ENCODE data around the gene KCNN2.
"Not testable (repeated sequence)": the region's sequence is repeated elsewhere in the genome, so short reads cannot be mapped to it uniquely, and the experiment has no call there.

KCNN2 gene

DNA sequence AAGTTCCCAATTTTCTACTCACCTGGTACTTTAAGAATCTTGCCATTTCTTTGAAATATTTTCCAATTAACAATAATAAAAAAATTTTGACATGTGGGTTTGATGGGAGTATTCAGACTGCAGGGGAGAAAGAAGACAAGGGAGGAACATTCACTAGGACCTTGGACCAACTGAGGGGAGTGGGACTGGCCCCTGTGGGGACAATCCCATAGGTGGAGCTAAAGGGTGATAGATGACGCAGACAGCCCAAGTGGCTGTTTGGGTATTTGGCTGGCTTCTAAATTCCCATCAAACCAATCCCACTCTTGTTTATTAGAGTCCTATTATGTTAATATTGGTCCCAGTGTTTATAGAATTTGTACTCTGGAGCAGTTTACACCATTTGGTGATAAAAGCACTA lies 65.3 kb downstream of the KCNN2 start:
- no peak for DNase-seq

DNA sequence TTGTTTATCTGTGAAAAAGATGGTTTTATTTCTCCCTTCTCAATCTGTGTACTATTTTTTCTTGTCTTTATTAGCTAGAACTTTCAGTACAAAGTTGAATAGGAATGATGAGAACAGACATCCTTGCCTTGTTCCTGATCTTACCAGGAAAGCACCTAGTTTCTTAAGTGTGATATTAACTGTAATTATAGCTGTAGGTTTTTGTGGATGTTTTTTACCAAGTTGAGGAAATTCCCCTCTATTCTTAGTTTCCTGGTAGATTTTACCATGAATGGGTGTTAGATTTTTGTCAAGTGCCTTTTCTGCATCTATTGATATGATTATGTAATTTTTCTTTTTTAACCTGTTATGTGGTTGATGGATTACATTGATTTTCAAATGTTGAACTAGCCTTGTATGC lies 68.7 kb downstream of the KCNN2 start:
- no peak for DNase-seq

DNA sequence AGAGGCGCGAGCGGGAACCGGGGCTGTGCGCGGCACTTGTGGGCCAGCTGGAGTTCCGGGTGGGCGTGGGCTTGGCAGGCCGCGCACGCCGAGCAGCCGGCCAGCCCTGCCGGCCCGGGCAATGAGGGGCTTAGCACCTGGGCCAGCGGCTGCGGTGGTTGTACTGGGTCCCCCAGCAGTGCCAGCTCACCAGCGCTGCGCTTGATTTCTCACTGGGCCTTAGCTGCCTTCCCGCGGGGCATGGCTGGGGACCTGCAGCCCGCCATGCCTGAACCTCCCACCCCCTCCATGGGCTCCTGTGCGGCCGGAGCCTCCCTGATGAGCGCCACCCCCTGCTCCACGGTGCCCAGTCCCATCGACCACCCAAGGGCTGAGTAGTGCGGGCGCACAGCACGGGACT lies 70.8 kb downstream of the KCNN2 start:
- DNase-seq, result not testable (repeated sequence)

DNA sequence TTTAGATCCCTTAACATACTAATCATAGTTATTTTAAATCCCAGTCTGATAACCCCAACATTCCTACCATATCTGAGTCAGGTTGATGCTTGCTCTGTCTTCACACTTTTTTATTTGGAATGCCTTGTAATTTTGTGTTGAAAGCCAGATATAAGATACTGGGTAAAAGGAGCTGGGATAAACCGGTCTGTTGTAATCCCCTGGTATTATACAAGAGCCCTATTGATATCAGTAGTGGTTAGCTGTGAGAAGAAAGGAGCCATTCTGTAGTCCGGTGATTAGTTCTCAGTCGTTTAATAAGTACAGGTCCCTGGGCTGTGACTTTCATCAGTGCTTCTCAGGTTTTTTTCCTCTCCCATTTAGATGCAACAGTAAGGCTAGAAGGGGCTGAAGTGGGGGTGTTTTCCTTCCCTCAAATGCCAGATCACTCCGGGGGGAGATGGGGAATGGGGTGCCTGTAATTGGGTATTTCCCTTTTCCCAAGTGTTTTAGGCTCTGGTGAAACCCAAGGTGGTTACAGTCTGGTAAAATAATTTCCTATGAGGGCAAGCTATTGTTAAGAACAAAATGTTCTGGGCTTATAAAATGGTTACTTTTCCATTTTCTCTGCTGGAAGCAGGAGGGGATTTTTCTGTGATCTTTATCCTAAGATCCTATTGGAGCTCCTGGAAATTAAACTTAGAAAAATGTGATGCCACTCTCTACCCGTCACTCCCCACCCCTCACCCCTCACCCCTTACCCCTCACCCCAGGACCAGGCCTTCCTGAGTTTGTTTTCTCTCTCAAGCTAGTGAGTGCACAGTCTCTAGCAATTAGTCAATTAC lies 72.7 kb downstream of the KCNN2 start:
- no peak for DNase-seq

DNA sequence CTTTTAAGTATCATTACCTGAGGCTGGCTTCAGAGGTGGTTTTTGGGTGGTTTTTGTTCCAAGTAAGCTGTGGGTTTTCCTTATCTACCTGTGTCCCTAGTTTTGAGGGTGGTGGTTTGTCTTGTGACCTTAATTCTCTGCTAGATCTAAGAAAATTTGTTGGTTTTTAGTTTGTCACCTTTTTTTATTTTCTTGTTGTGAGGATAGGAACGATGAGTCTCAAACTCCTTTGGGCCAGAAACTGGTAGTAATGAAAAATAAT lies 73.3 kb downstream of the KCNN2 start:
- no peak for DNase-seq

DNA sequence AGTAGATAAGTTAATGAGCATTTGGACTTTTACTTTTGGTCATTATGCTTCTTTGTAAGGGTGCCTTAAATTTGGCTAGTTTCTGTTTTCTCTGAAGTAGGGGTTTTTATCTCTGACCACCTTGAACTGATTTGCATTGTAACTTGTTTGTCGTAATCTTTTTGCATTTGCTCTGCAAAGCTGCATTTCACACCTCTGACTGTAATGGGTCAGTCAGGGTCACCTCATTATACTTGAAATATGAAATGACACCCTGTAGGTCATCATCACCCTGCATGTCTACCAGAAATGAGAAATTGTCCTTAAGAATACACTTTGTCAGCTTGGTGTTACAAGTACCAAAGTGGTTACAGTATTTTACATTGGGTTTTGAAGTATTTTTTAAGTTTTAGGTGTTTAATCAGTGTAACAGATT lies 74.0 kb downstream of the KCNN2 start:
- no peak for DNase-seq

DNA sequence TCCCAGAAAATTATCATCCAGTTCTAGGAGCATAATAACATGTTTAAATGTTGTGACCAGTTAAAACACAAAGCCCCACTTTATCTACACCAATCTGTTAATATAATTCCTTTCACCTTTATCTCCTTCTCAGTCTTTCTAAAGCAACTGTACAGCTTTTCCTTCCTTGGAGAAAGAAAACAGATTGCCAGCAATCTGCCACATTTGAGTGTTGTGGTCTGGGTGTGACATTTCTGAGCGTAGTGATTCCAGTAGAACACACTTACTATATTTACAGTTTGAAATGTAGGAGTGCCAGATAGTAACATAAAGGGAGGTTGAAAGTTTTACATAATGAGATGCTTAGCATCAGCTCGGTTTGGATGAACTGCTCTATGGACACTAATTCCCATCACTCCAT lies 76.1 kb downstream of the KCNN2 start:
- DNase-seq, result no peak

DNA sequence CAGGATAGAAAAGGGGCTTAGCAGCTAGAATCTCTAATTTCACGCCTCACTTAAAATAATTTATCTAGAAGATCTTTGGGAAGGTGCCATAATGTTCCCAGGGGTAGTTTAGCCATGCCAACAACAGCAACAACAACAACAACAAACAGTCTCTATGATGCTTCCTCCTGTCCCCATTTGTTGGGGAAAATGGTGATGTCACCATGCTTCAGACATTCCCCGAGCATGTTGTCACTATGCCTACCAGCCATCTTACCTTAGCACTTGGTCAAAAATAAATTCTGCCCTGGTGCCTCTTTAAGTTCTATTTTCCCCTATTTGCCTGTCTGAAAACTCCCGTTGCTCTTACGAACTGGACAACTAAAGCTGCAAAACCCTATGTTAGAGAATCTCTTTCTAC lies 76.6 kb downstream of the KCNN2 start:
- no peak for DNase-seq

DNA sequence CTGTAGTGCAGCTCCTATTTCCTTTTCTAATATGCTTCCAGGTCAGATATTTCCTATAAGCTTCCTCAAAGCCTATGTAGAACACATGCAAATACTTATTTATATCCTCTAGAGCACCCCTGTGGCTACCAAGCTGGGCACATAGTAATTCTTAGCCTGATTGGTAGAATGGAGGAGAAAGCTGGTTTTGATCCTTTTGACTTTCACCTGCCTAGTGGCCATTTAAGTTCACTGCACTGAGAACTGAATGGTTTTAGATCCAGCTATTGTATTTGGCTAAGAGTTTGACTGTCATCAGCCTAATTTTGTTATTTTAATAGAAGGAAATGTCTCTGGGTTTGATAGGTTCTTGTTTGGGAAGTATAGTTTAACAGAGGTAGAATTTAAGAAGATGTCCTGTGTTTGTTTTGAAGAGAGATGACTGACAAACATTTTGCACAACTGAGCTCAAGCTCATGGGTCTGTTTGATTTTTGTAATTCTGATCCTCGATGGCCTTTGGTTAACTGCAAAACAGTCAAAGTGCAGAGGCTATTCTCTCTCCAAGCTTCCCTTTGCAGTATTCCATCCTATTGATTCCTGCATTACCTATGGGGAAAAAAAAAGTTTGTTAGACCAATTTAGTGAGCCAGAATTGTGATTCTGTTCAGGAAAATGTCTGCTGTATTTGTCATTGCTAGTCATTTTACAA lies 85.4 kb downstream of the KCNN2 start:
- DNase-seq, result no peak

DNA sequence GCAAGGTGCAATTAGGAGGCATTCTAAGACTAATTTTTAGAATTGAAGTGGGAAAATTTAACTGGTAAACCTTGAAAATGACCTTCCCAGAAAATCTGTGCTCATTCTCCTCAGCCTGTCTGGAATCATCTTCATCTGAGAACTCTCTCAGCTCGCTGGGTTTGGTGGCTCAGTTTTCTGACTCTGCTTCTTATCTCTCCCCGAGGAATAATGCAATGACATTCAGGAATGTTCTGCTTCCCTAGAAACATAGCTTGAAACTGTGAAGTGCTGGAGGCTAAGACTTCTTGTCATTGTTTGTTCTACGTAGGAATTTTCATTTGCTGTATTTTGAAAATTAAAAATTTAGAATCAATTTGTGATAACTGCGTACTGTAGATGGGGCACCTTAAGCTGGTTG lies 86.6 kb downstream of the KCNN2 start:
- no peak for DNase-seq

DNA sequence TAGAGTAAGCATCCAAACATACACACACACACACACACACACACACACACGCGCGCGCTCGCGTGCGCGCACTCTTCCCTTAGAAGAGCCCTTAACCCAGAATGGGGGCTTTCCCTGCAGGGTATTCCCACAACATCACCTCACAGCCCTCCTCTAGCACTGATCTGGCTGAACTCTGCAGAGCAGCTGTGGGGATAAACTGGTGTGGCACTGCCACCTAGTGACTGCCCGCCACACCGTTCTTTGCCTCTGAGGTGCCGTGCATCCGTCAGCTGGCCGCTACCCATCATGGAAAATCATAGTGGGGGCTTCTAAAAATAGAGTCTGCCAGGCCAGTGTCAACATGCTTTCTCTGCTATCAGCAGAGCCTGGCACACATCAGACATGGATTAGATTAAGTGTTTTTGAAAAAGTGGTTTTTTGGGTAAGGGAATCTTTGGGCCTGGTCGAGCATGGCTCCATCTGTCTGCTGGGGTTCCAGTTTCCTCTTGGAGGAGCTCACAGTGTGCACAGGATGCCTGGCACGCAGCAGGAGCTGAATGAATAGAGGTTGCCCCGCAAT lies 88.1 kb downstream of the KCNN2 start:
- peak; percentile 62 for DNase-seq

DNA sequence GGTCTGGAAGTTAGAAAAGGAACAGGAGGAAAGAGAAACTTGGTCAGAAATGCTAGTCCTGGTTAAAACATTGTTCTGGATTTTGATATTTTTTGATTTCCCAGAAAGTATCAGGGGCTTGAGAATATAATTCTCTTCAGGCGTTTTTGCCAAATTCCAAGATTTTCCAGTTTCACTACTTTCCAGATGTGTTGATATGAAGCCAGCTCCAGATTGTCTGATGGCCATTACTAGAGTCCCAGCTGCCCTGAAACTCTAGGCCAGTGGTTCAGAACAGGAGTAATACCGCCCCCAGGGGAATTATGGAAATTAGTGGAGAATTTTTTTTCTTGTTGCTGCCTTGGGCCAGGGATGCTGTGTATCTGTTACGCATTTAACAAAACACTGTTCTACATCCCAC lies 88.6 kb downstream of the KCNN2 start:
- no peak for DNase-seq

DNA sequence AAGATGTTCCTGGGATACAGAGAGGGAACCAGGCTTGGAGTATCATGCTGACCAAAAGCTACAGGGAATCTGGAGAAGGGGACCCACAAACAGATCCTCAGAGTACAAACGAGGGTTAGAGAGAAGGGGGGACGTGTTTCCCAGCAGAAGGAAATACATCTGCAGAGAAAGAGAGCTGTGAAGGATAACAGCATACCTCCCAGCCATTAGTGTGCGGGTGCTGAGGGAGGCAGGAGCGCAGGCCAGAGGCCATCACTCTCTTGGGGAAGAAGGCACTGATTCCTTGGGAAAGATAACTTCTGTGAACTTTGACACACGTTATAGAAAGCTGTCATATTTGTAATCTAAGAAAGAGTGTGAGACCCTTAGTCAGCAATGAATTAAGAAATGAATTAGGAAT lies 96.9 kb downstream of the KCNN2 start:
- DNase-seq, result no peak

DNA sequence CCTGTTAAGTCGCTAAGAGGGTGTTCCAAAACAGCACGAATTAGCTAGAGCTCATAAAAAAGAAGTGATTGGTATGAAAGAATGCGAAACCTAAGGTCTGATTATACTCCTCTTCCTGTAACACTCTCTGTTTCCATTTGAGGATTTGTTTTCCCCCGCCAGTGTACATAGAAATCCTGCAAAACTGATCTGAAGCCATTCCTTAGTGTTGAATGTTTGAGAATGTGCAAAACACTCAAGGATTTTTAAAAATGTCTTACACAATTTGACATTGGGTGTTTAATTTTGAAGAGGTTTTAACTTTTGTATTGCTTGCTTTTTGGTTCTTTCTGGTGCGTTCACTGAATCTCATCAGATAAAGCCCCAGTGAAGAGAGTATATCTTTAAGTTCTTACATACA lies 105.3 kb downstream of the KCNN2 start:
- DNase-seq, result no peak

DNA sequence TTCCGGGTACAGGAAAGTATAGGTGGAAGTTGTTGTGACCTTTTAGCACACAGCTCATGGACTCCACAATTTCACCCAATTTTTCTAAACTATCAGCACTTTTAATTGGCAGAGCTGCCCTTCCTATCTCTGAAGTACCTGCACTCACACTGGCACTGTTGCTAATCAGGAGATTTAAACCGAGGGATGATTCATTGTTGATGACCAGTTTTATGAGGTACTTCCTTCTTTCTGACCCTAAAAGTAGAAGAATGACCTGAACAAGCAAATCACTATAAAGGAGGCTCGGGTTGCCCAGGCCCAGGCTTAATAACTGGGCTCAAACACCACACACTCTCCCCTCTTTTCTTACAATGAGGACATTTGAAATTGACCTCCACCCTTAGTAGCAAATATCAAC lies 105.9 kb downstream of the KCNN2 start:
- no peak for DNase-seq

DNA sequence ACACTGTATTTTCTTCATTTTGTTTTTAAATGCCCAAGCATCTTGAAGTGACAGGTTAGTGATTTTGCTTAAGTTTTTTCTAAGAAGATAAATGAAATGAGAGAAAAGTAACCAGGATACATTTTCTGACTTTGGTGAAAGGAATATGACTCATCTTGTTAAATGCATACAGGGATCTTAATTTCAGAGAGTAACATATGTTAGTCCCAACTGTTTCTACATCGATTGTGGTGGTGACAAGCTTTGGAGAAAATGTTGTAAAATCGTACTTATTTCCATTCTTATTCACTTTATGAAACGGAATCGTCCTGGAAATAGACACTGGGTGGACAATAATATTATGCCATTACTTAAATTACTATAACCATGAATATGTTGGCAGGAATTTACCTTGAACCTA lies 107.5 kb downstream of the KCNN2 start:
- DNase-seq, result no peak

DNA sequence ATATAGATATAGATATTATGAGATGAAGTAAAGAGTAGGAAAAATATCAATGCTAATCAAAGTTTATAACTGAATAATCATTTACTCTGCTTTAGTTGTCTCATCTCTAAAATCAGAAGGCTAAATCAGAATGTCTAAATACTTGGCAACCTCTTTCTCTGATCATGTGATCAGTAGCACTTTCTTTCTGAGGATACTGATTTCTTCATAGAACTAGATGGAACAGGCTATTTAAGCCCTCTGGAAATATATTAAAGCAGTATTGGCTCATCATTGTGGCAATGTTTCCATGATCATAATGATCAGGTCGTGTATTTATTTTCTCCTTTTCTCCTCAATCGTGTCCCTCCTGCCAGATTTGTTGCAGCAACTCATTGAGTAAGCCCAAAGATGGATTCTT lies 109.7 kb downstream of the KCNN2 start:
- DNase-seq, result no peak

DNA sequence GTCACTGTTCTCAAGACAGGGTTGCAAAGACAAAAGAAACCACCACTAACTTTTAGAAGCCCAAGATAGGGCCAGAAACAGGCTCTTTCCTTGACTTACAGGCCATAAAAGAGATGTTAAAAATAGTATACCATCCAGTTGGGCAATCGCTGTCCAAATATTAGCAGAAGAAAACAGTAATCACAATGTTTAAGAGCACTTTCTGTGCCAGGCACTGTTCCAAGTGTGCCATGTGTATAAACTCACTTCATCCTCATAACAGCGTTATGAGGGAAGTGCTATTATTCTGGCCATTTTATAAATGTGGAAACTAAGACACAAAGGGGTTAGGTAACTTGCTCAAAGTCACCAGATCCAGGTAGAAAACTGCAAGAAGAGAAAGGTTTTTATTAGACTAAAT lies 111.7 kb downstream of the KCNN2 start:
- no peak for DNase-seq

DNA sequence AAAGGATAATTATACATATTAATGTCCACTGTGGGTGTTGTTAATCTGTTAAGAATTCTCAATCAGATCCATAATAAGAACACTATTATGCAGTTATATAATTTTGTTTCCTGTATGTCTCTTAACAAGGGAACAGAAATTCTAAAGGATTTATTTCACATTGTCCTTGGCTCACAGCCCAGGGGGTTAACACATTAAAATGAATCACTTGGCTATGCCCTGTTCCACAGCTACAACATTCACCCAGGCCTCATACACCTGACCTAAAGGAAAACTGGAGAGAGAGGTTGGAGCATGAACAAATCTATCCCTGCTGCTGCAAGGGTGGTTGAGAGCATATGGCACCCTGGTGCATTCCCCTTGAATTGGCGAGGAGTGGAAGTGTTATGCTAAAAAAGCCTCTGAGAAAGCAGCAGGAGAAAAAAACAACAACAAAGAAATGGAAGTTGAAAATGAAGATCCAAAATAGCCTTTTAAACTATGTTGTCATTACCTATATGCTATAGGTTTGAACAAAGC lies 116.0 kb downstream of the KCNN2 start:
- DNase-seq, result no peak

DNA sequence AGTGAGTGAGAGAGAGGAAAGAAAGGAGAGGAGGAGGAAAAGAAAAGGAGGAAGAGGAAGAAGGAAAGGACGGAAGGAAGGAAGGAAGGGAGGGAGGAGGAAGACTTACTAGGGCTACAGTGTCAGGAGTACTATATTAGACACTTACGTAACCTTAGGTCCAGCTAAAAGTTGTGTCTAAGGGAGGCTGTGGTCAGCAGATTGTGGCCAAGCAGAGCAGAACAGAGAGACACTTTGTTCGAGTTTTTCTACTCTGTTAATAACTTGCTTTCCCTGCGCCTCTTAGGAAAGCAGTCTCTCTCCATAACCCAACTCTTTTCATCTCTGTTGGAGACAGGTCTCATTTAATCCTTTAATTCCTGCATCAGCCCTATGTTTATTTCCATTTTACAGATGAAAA lies 138.9 kb downstream of the KCNN2 start:
- no peak for DNase-seq

DNA sequence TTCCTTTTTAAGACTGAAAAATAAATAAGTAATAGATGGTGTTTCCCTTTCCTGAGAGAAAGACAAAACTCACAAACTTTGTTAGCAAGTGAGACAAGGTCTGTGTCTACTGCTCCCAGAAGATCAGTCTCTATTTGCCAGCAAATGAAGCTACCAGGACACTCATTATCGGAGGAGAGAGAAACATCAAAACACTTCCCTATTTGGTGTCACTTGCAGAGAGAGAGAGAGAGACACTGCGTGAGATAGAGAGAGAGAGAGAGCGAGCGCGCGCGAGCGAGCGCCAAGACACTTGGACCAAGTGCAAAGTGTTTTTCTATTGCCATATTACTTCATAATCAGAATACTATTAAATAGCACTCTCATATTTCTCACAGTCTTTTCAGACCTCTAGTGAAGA lies 142.7 kb downstream of the KCNN2 start:
- DNase-seq, result no peak

DNA sequence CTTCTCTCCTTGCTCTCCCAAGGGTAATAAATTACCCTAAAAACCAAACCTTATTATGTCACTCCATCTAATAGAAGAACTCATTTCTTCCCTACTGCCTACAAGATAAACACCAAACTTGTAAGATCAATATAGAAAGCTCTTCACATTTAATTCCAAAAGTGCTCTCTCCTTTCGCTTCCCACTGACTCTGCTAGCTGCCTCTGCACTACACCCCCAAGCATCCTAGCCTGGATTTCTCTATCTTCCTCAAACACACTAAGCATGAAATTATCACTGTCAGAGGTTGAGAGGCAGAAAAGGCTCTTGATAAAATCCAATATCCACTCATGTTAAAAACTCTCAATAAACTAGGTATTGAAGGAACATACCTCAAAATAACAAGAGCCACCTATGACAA lies 162.4 kb downstream of the KCNN2 start:
- no peak for DNase-seq

DNA sequence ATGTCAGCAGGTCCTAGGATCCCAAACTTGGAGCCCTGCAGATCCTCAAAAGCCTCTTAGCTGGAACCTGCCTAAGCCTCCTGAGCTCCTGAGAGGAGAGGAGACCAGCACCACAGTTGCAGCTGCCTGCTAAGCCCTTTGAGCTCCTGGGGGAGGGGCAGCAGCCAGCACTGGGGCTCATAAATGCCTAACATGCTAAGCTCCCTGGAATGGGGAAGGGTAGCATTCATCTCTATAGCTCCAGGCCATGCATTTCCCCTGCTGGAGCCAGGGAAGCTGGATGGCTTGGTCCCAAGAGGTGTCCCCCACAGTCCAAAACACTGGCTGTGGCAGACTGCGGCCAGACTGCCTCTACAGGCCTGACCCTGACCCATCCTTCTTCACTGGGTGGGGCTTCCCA lies 182.7 kb downstream of the KCNN2 start:
- DNase-seq, result no peak

Measured in stimulated activated CD4-positive, alpha-beta T cell treated with anti-CD3 and anti-CD28 coated beads, Interleukin-15, amount 100 ng/mL, for 24 hours (primary cell).